NCI-H82 treated with DMSO at 0.1 percent for 48 hours (cell line): ENCODE measurements around the gene GSAP.
"Not testable (repeated sequence)": the region's sequence is repeated elsewhere in the genome, so short reads cannot be mapped to it uniquely, and the experiment has no call there.

Experiments
- DNase-seq: peaks from one replicate; lab custom pipeline; 2025; ENCODE audit not compliant: unreplicated experiment; lab: John Stamatoyannopoulos, UW

The GSAP gene

DNA sequence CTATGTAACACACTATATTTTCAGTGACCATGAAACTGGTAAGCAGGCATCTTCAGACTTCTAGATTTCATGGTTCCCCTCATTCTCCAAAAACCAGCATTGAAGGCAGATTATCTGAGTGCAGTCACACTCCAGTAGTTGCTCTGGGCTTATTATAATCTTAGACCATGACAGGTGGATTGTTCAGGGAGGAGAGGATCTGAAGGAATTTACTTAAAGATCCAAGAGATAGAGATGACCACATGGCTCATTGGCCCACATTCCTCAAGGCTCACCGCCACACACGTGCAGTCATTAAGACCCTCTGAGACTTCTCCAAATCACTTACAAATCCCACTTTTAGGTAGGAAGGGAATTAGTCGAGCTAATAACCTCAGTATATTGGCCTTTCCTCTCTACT, 55.2 kb downstream of the GSAP start:
- peak; percentile 9 for DNase-seq

DNA sequence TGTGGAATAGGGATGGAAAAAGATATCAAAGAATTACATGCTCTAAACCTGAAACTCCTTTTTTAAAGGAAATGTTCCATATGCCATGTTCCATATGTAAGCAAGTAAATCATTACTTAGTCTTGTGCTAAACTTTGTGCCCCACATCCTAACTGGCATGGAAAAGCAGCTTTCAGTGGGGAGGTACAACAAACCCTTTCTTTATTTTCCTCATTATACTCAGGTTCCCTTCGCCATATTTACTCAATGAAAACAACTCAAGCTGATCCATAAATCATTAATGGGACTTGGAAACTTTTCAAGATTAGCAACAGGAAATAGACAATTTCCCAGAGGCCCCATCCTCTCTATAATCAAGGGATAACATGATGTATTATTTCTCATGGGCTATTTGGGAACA, 56.0 kb downstream of the GSAP start:
- no peak for DNase-seq

DNA sequence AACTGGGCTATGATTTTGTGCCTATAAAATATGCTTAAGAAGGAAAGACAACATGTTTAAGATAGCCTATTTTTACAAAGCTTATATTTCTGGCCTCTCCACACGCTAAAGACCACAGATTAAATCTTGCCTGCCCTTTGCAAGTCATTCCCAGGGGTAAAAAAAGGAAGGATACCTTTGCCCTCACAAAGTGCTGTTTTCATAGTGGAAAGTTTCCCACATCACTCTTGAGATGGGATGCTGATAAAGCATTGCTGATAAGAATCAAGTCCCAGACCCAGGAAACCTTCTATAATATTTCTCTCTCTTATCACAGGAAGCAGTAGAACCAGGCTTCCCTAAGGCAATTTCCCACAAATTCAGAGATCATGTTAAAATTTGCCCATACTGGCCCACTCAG, 56.5 kb downstream of the GSAP start:
- no peak for DNase-seq

DNA sequence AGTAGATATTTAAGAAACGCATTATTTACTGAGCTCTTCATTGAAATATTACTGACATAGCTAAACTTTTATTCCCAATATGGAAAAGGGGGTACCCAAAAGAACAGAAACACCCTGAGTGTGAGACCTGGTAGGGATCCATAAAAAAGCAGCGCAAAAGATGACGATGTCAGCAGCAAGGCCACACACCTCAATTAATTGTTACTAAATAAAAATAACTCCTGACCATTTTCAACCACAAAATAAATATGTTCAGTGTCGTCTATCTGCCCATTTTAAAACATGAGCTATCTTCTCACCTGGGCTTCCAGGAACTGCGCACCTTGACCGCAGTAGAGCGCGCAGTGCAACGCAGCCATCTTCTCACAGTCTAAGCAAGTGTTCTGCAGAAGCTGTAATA, 61.2 kb downstream of the GSAP start:
- DNase-seq: no peak

DNA sequence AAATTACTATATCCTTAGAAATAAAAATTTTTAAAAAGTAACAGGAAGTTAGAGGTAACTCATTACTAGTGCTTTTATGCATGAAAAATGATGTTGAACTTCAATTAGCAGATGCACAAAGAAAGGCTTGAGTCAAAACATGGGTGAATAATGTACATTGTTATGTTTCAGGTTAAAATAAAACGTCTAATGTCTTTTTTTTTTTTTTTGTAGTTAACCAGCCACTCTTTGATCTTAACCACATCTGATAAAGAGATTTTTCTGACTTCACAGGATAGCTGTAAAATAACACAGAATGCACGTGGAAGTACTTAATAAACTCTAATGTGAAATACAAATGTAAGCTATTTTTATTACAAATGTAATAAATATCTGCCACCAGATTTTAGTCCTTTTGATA, 61.7 kb downstream of the GSAP start:
- no peak for DNase-seq

DNA sequence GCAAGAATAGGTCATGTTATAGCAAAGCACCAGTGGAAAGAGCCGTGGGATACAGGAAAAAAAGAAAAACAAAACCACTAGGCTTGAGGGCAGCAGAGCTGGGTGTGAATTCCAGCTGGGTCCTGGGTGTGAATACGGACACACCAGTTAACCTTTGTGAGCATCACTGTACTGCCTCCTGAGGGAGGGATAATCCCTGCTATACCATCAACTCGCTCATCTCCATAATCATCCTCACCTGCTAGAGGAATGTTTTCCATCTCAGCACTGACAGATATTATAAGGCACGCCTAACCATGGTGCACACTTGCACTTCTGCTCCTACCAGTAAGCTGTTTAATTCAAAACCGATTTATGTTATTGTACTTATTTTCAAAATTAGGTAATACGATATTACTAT, 62.2 kb downstream of the GSAP start:
- DNase-seq: no peak

DNA sequence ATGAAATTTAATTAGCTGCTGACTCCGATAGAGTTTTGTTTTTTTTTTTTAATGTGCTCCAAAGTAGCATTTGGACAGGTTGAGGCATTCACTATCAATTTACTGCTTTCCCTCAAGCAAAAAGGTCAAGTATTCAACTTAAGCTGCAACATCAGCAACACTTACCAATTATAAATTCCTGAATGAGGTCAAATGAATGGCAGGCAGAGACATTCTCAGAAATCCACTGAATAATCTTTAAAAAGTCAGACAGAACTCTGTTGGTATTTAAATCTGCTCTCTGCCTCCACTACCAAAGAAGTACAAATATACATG, 62.8 kb downstream of the GSAP start:
- DNase-seq: no peak

DNA sequence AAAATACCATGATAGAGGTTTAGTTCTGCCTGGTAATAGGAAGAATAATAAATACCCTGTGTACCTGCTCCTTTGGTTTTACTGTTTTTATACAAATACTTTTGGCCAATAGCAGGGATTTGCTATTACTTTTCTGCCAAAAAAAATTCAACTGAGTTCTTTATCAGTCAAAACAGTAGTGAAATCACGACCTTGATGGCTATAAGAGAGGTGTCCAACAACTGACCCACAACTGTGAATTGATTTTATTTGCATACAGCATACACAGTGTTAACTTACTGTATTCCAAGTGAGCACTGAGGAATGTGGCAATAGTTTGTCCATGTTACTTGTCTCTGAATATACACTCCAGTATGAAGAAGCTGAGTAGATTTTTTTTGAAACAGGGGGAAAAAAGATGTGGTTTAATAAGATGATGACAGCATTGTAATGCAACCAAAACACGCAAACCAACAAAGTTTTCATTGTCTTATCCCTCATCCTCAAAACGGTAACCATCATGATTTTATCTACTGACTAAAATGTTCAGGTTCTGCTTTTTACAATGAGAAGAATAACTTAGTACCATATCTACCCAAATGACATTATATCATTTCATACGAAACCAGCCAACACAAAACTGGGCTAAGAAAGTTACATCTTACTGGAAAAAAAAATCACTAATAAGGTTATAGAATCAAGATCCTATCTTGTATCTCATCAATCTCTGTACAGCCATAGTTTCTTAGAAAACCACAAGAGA, 63.3 kb downstream of the GSAP start:
- DNase-seq: no peak

DNA sequence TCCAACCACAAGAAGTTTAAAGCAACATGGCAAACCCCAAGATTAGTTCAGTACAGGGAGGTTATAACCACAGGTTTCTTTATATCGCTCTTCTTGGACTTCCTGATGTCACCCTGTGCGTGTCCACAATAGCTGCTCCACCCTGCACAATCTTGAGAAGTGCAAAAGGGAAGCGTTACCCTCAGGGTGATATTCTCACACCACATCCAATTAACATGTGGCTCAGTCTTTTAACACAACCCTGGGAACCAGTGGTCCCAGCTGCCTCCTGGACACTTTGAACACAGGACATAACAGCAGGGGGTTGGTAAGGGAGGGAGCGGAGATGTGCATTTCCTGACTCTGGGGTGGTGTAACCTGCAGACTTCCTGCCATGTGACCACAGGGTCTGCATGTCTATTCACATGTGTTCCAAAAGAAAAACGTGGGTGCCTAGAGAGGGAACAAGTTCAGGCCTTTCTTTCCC, 64.6 kb downstream of the GSAP start:
- DNase-seq: no peak

DNA sequence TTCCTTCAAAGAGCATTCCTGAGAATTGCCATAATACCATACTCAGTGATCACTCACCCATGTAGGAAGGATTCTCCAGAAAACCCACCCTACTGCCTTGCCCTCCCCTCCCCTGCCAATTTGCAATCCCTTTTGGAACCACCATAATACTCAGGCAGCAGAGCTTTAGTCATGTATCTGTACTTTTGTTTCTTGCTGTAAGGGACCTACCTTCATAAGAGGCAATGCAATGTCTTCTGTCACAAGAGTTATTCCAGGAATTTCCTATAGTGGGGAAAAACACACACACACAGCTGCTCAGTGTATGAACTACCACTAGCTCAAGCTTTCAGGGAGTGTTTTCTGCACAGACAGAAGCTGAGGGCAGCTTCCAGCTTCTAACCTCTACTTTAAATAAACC, 67.0 kb downstream of the GSAP start:
- DNase-seq: no peak

DNA sequence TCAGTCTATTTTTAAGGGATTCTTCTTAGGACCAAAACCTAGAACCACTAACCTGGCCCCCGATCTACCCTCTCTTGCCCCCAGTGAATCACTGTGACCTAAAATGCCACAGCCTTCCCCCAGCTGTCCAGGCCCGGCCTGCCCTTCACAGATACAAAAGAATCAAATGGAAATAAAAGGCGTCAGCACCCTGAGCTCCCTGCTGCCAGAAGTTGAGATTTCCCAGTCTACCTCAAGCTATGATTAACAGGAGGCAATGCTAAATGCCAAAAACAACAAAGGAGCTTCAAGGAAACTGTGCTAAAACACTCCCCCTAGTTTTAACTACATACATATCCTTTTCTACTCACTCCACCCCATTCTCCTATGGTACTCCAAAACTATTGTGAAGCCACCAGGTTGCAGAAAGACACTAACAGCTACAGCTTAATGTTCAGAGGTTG, 67.8 kb downstream of the GSAP start:
- DNase-seq: no peak

DNA sequence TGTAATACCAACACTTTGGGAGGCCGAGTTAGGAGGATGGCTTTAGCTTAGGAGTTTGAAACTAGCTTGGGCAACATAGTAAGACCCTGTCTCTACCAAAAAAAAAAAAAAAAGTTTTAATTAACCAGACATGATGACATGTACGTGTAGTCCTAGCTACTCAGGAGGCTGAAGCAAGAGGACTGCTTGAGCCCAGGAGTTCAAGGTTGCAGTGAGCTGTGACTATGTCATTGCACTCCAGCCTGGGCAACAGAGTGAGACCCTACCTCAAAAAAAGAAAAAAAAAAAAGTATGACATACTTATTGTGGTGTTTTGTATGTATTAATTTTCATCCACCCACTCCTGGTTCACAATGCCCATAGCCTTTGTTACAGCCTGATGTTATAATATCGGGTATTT, 69.7 kb downstream of the GSAP start:
- DNase-seq: no peak

DNA sequence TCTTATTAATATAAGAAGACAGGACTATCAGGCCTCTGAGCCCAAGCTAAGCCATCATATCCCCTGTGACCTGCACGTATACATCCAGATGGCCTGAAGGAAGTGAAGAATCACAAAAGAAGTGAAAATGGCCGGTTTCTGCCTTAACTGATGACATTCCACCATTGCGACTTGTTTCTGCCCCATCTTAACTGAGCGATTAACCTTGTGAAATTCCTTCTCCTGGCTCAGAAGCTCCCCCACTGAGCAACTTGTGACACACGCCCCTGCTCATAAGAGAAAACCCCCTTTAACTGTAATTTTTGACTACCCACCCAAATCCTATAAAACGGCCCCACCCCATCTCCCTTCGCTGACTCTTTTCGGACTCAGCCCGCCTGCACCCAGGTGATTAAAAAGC, 70.7 kb downstream of the GSAP start:
- not testable (repeated sequence) for DNase-seq

DNA sequence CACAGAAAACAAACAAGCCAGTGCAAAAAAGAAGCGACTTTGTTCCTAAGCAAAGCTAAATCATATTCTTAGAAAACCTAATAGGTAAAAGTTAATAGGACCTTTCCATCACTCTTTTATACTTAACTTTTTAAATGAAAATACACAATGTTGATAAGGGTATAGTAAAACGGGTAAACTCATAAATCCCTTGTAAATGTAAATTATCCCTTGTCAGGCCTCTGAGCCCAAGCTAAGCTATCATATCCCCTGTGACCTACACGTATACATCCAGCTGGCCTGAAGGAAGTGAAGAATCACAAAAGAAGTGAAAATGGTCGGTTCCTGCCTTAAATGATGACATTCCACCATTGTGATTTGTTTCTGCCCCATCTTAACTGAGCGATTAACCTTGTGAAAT, 76.4 kb downstream of the GSAP start:
- DNase-seq: no peak

DNA sequence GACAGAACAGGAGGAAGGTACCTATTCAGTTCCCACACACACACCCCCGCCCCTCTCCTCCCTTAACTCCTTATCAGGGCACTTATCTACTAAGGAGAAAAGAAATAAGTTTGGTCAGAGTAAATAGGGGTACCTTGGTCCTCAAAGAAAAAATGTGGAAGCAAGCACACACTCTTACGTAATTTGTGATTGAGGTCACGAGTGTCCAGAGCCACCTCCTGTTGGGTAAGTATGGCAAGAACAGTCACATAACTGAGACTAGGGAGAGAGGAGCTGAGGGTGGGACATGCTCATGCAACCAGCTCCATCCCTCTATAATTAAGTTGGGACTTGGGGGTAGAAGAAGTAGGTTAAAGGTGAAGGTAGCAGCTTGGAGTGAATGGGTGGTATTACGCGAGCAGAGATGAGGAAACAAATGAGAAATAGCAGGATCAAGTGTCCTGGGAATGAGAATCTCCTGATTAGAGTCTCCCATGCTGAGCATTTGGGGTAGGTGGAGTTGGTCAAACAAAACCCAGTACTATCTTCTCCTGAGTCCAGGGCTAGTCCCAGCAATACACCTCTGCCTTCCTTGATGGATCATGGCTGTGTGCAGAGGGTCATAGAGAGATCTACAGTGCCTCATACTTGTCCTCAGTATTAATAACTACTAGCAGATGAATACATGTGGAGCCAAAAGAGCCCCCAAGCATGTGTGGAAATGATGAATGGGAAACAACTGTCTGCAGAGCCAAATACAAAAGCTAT, 77.1 kb downstream of the GSAP start:
- no peak for DNase-seq

DNA sequence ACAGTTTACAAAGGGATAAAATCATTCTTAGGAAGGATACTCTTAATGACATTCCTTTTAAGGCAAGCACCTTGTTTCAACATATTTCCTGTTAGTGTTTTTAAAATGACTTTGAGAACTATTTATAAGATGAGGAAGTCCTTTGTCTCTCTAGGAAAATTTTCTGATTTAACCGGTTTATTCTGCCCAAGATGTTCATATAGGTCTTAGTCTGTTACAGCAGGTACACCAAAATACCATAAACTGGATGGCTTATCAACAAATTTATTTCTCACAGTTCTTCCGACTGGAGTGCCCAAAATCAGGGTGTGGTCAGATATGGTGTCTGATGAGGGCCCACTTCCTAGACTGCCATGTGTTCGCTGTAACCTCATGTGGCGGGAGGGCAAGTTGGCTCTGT, 77.9 kb downstream of the GSAP start:
- no peak for DNase-seq

DNA sequence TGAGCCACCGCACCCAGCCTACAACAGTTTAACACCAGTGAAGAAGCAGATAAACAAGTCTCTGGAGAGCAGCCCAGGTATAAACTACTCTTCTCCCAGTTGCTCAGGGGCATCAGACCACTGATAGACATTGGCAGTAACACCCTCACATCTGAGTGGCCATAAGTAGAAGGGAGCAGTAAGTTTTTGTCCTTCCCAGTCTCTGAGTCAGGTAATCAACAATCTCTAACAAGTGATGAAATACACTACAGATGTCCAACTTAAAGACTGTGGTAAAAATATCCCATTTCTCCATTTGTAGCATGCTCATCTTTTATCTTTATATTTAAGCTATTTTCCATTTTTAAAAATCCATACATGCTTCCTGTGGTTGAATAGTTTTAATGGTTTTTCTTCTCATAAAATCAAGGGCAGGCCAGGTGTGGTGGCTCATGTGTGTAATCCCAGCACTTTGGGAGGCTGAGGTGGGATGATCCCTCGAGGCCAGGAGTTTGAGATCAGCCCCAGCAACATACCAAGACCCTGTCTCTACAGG, 78.6 kb downstream of the GSAP start:
- no peak for DNase-seq

DNA sequence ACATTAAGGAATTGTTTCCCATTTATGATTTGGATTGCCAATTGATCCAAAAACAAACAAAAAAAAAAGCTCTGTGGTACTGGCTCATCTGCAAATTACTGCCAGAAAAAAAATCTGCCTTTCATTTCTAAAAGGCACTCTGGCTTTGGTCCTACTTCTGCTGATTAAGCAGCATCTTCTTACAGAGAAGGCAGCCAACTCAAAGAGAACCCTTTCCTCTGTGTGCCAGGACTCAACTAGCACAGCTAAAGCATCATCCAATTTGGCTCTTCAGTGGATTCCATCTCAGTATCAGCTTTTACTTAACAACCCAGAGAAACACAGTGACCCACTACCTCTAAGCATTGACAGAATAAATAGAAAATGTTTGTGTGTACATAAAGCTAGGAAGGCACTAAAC, 80.6 kb downstream of the GSAP start:
- no peak for DNase-seq

DNA sequence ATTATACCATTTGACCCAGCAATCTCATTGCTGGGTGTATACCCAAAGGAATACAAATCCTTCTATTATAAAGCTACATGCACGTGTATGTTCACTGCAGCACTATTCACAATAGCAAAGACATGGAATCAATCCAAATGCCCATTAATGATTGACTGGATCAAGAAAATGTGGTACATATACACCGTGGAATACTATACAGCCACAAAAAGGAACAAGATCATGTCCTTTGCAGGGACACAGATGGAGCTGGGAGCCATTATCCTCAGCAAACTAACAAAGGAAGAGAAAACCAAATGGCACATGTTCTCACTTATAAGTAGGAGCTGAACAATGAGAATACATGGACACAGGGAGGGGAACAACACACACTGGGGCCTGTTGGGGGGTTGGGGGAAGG, 82.1 kb downstream of the GSAP start:
- not testable (repeated sequence) for DNase-seq

DNA sequence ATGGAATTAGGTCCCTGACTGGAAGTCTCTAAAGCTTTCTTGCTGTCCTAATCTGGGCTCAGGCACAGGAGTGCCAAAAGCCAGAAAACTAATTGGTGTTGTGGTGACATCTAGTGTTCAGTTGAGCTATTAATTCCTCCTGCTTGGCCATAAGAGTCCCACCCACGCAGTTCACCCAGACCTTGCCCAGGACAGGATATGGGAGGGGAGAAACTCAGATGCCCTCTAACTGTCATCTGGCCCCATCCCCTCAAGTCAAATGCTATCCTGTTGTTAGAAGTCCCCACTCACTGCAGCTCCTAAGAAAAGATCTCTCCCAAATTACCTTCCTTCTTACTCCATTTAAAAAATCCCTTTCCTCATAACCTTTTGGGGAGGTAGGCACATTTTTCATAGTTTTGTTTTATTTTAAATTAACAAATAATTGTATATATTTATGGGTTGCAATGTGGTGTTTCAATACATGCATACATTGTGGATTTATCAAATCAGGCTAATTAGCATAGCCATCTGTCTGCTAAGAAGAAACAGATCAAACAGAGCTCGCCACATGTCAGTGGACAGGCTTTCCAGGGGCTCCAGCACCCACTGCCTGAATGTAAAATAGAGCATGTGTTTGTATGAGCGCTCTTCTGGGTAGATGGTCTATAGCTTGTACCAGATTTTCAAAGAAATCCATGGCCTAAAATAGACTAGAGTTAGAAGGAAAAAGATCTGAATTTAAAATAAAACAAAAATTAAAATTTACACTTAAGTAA, 84.0 kb downstream of the GSAP start:
- peak; percentile 92 for DNase-seq

DNA sequence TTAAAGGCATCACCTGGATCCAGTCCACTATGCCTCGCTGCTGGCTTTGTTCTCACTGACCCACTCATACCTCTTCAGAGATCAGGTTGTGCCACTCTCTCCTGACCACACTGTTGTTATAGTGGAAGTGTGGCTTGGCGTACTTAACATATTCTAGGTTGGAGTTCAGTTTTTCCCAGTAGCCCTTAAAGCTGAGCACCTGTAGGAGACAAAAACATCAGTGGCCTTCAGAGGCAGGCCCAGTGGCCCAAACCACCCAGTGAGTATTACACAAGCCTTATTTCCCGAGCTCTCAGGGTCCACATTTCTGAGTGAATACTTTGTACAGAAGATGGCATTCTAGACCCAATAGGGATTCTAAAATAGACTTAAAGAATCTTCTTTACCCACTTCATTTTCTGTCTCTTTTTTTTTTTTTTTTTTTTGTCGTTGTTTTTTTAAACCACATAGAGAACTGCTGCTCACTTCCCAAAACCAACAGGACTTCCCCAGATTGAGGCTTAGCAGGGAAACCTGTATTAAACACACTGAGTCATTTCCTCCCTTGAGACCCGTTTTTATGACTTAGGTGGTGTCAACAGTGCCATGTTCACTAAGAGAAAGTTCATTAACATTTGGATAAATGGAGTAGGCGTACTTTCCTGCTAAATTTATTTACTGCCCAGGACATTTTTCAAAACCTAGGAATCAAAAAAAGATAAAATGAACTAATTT, 85.8 kb downstream of the GSAP start:
- no peak for DNase-seq
